ENCODE results near the gene TRANK1. TPM values are rescaled to one million over a fixed set of nuclear protein-coding genes. Genes with fewer than 3 reads are reported as not detected.

TRANK1 gene
- total RNA-seq, 2 donors from 2014 or later, result 3.6 to 7.8 TPM

- 78 to 96% methylated on average over 1 of the region's 1 CpG for WGBS, 2 donors
- no peak for ATAC-seq
Measured at GRCh38 chr3:36928220-36928619, 16.6 kb downstream of the TRANK1 start.

GRCh38 chr3:36926292-36926897 lies 18.5 kb downstream of the TRANK1 start:
- ATAC-seq, result no peak
- intact Hi-C loops (cut with DNase I), result no loop called here
- TF ChIP-seq POLR2A (IDR thresholded peaks at IDR 0.05) (no peak), CTCF (IDR thresholded peaks at IDR 0.05) (no peak)

More at GRCh38 chr3:36928220-36928619, 16.6 kb downstream of the TRANK1 start:
- TF ChIP-seq CTCF (IDR thresholded peaks at IDR 0.05) (no peak), POLR2A (IDR thresholded peaks at IDR 0.05) (no peak)
- no peak overlapping the region for H3K27ac ChIP-seq
- no peak for DNase-seq
- intact Hi-C loops (cut with DNase I), result no loop called here
- no peak overlapping the region for H3K4me3 ChIP-seq
- H3K4me1 ChIP-seq, result no peaks in the 10 kb centered on the region
- H3K27me3 ChIP-seq, result no peaks in the 10 kb centered on the region
- H3K9me3 ChIP-seq, result no peaks in the 10 kb centered on the region
- no peaks in the 10 kb centered on the region for H3K36me3 ChIP-seq (replicated peaks in 1 of 2; ENCODE audit: insufficient read depth in 1 of 2, low read depth in 2 of 2)

GRCh38 chr3:36924744-36925521 lies 19.9 kb downstream of the TRANK1 start:
- H3K4me3 ChIP-seq, result no peak overlapping the region
- H3K4me1 ChIP-seq, result peaks cover 6% of the 10 kb centered on the region
- H3K27ac ChIP-seq, result no peak overlapping the region
- ATAC-seq, result no peak
- 38 to 53% methylated on average over 2 of the region's 2 CpGs for WGBS, 2 donors
- H3K27me3 ChIP-seq, result no peaks in the 10 kb centered on the region
- DNase-seq, result no peak
- H3K36me3 ChIP-seq (replicated peaks in 1 of 2; ENCODE audit: insufficient read depth in 1 of 2, low read depth in 2 of 2), result no peaks in the 10 kb centered on the region
- TF ChIP-seq POLR2A (IDR thresholded peaks at IDR 0.05), result no peak
- no peak for TF ChIP-seq CTCF (IDR thresholded peaks at IDR 0.05)
- intact Hi-C loops (cut with DNase I), result no loop called here
- H3K9me3 ChIP-seq, result no peaks in the 10 kb centered on the region

More at GRCh38 chr3:36926292-36926897, 18.5 kb downstream of the TRANK1 start:
- Histone ChIP-seq H3K27ac (no peak overlapping the region), H3K4me1 (no peaks in the 10 kb centered on the region), H3K27me3 (no peaks in the 10 kb centered on the region), H3K9me3 (no peaks in the 10 kb centered on the region), H3K36me3 (replicated peaks in 1 of 2; ENCODE audit: insufficient read depth in 1 of 2, low read depth in 2 of 2) (no peaks in the 10 kb centered on the region), H3K4me3 (no peak overlapping the region)
- DNase-seq, result no peak
- 75 to 82% methylated on average over 6 of the region's 6 CpGs for WGBS, 2 donors

- ATAC-seq (no peak), DNase-seq (no peak)
- Histone ChIP-seq H3K4me1 (peaks cover 12% of the 10 kb centered on the region), H3K4me3 (no peak overlapping the region), H3K27me3 (no peaks in the 10 kb centered on the region), H3K27ac (no peak overlapping the region), H3K9me3 (no peaks in the 10 kb centered on the region), H3K36me3 (replicated peaks in 1 of 2; ENCODE audit: insufficient read depth in 1 of 2, low read depth in 2 of 2) (no peaks in the 10 kb centered on the region)
- TF ChIP-seq POLR2A (IDR thresholded peaks at IDR 0.05) (no peak), CTCF (IDR thresholded peaks at IDR 0.05) (no peak)
- 69 to 80% methylated on average over 10 to 11 of the region's 11 CpGs for WGBS, 2 donors
- intact Hi-C loops (cut with DNase I), result no loop called here
Measured at GRCh38 chr3:36923981-36924743, 20.7 kb downstream of the TRANK1 start.
